HEK293 (cell line): ENCODE data around the gene FAM120B.

Experiments
- CTCF ChIA-PET: fragments of 350-600 bp; formaldehyde crosslinking; extraction: SDS; loops from one replicate; lab custom pipeline; 2021; ENCODE audit warnings: antibody characterized with exemption; lab: Yijun Ruan, JAX
- POLR2A ChIA-PET: fragments of 300-600 bp; formaldehyde crosslinking; extraction: SDS; loops from one replicate; lab custom pipeline; 2020; ENCODE audit warnings: antibody characterized with exemption, inconsistent platforms; lab: Yijun Ruan, JAX
- H3K27ac ChIP-seq: fragments of 200-500 bp; sonication (Bioruptor generic); 2 replicates; pipeline ENCODE4 v1.5.1; 2014; ENCODE audit warnings: low read depth, low read length, control low read depth, inconsistent platforms; ENCODE audit errors: extremely low read depth
- H3K36me3 ChIP-seq, 2 experiments: fragments of 200-500 bp in 1 of 2; sonication (Bioruptor generic) in 1 of 2; 1 replicate in 1 of 2; 2 replicates in 1 of 2; pipeline ENCODE4 v1.5.1; 2014 to 2017; ENCODE audit warnings: inconsistent platforms in 2 of 2, low read length in 2 of 2; ENCODE audit not compliant: control insufficient read depth in 2 of 2, insufficient read depth in 1 of 2
- H3K4me1 ChIP-seq: fragments of 200-500 bp; sonication (Bioruptor generic); 2 replicates; pipeline ENCODE4 v1.5.1; 2014; ENCODE audit warnings: mild to moderate bottlenecking, low read length, inconsistent platforms; ENCODE audit not compliant: control insufficient read depth, insufficient read depth
- H3K4me3 ChIP-seq: 2 replicates; pipeline ENCODE4 v1.5.1; 2011; ENCODE audit warnings: low read depth, mild to moderate bottlenecking, control low read depth, low read length, moderate library complexity
- H3K9me3 ChIP-seq: fragments of 200-500 bp; sonication (Bioruptor generic); 2 replicates; pipeline ENCODE4 v1.5.1; 2014; ENCODE audit warnings: low read depth, low read length, inconsistent platforms; ENCODE audit not compliant: control insufficient read depth, insufficient read depth
- PRDM2 ChIP-seq: fragments of 450-650 bp; formaldehyde crosslinking; IDR thresholded peaks from 2 replicates; pipeline ENCODE4 v1.5.1; 2016; ENCODE audit warnings: missing biosample characterization, missing genetic modification characterization, borderline replicate concordance
- TCF7L2 ChIP-seq: IDR thresholded peaks from 2 replicates; pipeline ENCODE4 v1.6.1; 2011; ENCODE audit warnings: low read depth, mild to moderate bottlenecking, inconsistent platforms, low read length, moderate library complexity, borderline replicate concordance
- TRIM28 ChIP-seq: IDR thresholded peaks from 2 replicates; pipeline ENCODE4 v1.6.1; 2011; ENCODE audit warnings: low read length, control low read depth, borderline replicate concordance
- ZBTB20 ChIP-seq: fragments of 450-650 bp; formaldehyde crosslinking; IDR thresholded peaks from 2 replicates; pipeline ENCODE4 v1.5.1; 2016; ENCODE audit warnings: missing biosample characterization, missing genetic modification characterization
- ZNF112 ChIP-seq: fragments of 450-650 bp; formaldehyde crosslinking; IDR thresholded peaks from 2 replicates; pipeline ENCODE4 v1.5.0; 2017; ENCODE audit warnings: missing biosample characterization, missing genetic modification characterization
- ZNF175 ChIP-seq: fragments of 450-650 bp; formaldehyde crosslinking; IDR thresholded peaks from 2 replicates; pipeline ENCODE4 v1.5.1; 2016; ENCODE audit warnings: missing biosample characterization, missing genetic modification characterization
- ZNF292 ChIP-seq: fragments of 450-650 bp; formaldehyde crosslinking; IDR thresholded peaks from 2 replicates; pipeline ENCODE4 v1.5.1; 2016; ENCODE audit warnings: low read depth, missing biosample characterization, missing genetic modification characterization, borderline replicate concordance
- ZNF433 ChIP-seq: fragments of 450-650 bp; formaldehyde crosslinking; IDR thresholded peaks from 2 replicates; pipeline ENCODE4 v1.5.1; 2016; ENCODE audit warnings: missing biosample characterization, missing genetic modification characterization, low read depth
- ZNF518A ChIP-seq: fragments of 450-650 bp; formaldehyde crosslinking; conservative IDR thresholded peaks from 2 replicates; pipeline ENCODE4 v1.5.1; 2016; ENCODE audit warnings: low read depth, missing biosample characterization, missing genetic modification characterization
- ZNF544 ChIP-seq: fragments of 450-650 bp; formaldehyde crosslinking; IDR thresholded peaks from 2 replicates; pipeline ENCODE4 v1.5.0; 2017; ENCODE audit warnings: missing biosample characterization, missing genetic modification characterization
- ZNF560 ChIP-seq: fragments of 450-650 bp; formaldehyde crosslinking; IDR thresholded peaks from 2 replicates; pipeline ENCODE4 v1.5.1; 2017; ENCODE audit warnings: missing biosample characterization, missing genetic modification characterization, borderline replicate concordance
- ZNF624 ChIP-seq: fragments of 450-650 bp; formaldehyde crosslinking; IDR thresholded peaks from 2 replicates; pipeline ENCODE4 v1.5.1; 2017; ENCODE audit warnings: missing biosample characterization, missing genetic modification characterization
- ZNF626 ChIP-seq: fragments of 450-650 bp; sonication (Bioruptor Pico); formaldehyde crosslinking; IDR thresholded peaks from 2 replicates; pipeline ENCODE4 v1.5.1; 2018; ENCODE audit warnings: missing biosample characterization, missing genetic modification characterization, inconsistent platforms
- ZNF654 ChIP-seq: fragments of 450-650 bp; formaldehyde crosslinking; IDR thresholded peaks from 2 replicates; pipeline ENCODE4 v1.5.1; 2016; ENCODE audit warnings: low read depth, missing biosample characterization, missing genetic modification characterization
- TF ChIP-seq, protein P1 (sequence below): fragments of 450-650 bp; formaldehyde crosslinking; IDR thresholded peaks from 2 replicates; pipeline ENCODE4 v1.5.1; 2017; ENCODE audit warnings: missing biosample characterization, mild to moderate bottlenecking, missing genetic modification characterization, moderate library complexity

Gene FAM120B

GRCh38 chr6:170434117-170434820, 127.7 kb downstream of the FAM120B start:
- Histone ChIP-seq H3K27ac (no peak overlapping the region), H3K4me3 (no peak overlapping the region), H3K9me3 (no peaks in the 10 kb centered on the region), H3K4me1 (peaks cover 4% of the 10 kb centered on the region; the same call in 1 of the 2 replicates), H3K36me3 (no peaks in the 10 kb centered on the region)
- ChIA-PET CTCF (interaction anchor here (1.4 kb wide), 1 partner anchor 10 kb away, joined by 4 read pairs; no protein-coding TSS in a partner anchor), POLR2A (no interaction called here)
- no peak for TF ChIP-seq TRIM28
- no peak for TF ChIP-seq TCF7L2
- no peak for TF ChIP-seq ZNF175 (tag by site-specific recombination)
- no peak for TF ChIP-seq ZNF624 (tag by site-specific recombination)
- TF ChIP-seq ZNF654 (tag by site-specific recombination): no peak
- no peak for TF ChIP-seq ZBTB20 (tag by site-specific recombination)

DNA sequence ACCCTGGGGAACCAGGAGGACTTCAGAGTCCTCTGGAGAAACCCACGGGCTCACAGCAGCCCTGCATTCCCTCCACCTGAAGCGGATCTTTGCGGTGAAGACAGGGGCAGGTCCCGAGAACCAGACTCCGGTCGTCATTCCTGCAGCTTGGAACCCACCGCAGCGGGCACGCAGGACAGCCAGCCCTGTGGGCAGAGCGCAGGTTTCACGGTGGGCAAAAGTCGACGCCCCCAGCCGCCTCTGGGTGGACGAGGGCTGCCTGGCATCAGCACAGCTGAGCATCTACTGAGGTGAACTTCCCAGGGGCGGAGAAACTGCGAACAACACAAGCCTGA, 128.2 kb downstream of the FAM120B start:
- CTCF ChIA-PET: no interaction called here
- H3K27ac ChIP-seq: no peak overlapping the region
- no peaks in the 10 kb centered on the region for H3K9me3 ChIP-seq
- no peak overlapping the region for H3K4me3 ChIP-seq
- H3K4me1 ChIP-seq: peaks cover 4% of the 10 kb centered on the region; the same call in 1 of the 2 replicates
- no peak for TF ChIP-seq ZNF626 (tag by site-specific recombination)
- no peak for TF ChIP-seq ZNF544 (tag by site-specific recombination)
- TF ChIP-seq ZNF433 (tag by site-specific recombination): no peak
- no peak for TF ChIP-seq ZNF560
- TF ChIP-seq, protein P1, sequence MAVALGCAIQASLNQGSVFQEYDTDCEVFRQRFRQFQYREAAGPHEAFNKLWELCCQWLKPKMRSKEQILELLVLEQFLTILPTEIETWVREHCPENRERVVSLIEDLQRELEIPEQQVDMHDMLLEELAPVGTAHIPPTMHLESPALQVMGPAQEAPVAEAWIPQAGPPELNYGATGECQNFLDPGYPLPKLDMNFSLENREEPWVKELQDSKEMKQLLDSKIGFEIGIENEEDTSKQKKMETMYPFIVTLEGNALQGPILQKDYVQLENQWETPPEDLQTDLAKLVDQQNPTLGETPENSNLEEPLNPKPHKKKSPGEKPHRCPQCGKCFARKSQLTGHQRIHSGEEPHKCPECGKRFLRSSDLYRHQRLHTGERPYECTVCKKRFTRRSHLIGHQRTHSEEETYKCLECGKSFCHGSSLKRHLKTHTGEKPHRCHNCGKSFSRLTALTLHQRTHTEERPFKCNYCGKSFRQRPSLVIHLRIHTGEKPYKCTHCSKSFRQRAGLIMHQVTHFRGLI (tag by site-specific recombination): no peak
- no peak for TF ChIP-seq ZNF112
- TF ChIP-seq ZNF518A: no peak
- TF ChIP-seq ZNF292 (tag by site-specific recombination): no peak
- no peak for TF ChIP-seq PRDM2 (tag by site-specific recombination)
- H3K36me3 ChIP-seq: no peaks in the 10 kb centered on the region
- POLR2A ChIA-PET: no interaction called here
